Adrenal gland (tissue), 5 donors: ENCODE measurements around the gene TLK2.
"Not testable (repeated sequence)": the region's sequence is repeated elsewhere in the genome, so short reads cannot be mapped to it uniquely, and the experiment has no call there.

Experiments used
- CTCF ChIP-seq, 6 experiments: fragments of 450-650 bp in 4 of 6; fragments of 200-600 bp in 2 of 6; sonication (generic) in 1 of 6; IDR thresholded peaks; 1 replicate in 5 of 6; 2 replicates in 1 of 6; pipeline versions ENCODE4 v1.5.1 to v1.8.0; 2016 to 2021; ENCODE audit warnings: antibody characterized with exemption in 6 of 6, mild to moderate bottlenecking in 2 of 6, moderate library complexity in 1 of 6
- POLR2A ChIP-seq, 2 donors: fragments of 450-650 bp; IDR thresholded peaks; one replicate each; pipeline ENCODE4 v1.6.1; 2017; ENCODE audit warnings: antibody characterized with exemption in 2 of 2, mild to moderate bottlenecking in 2 of 2, moderate library complexity in 1 of 2
- donor health status: DM: no; HTN: no; CAD: no.

DNA sequence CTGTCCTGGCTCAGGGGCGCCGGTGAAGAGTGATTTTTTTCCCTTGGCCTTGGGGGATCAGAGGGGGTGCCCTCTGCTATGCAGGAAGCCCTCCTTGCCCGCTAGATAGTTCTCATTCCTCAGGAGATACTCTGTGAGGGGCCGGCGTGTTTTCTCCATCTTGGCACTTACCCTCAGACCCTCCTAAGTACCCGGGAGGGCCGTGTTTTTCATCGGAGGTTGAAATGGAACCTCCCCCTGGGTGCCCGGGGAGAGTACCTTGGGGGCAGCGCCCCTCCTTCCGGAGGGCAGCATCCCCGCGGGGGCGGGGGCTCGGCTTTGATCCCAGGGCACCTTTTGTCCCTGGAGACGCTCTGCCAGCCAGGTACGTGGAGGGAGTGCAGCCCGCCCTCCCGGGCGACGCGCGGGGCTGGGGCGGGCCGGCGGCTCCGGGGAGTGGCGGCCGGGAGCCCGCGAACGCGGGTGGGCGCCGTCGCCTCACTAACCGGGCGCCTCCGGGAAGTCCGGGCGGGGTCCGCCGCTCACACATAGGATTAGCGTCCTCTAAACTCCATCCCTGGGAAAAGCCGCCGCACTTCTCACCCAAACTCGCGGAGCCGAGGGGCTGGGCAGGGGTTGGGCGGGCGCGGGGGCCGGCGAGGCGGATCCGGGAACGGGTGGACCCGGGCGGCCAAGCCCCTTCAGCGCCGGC is 762 bp upstream of the TLK2 start:
- TF ChIP-seq CTCF, POLR2A (IDR thresholded peaks at IDR 0.05): not testable (repeated sequence)
